Neural crest cell (in vitro differentiated cells): Measurements from ENCODE around the gene FABP6. TPM values are rescaled to one million over a fixed set of nuclear protein-coding genes. Genes with fewer than 3 reads are reported as not detected.

ENCODE experiments used
- DNase-seq: peaks from one replicate; pipeline ENCODE4 v3.0.0; 2021; ENCODE audit warnings: low read depth, mixed read lengths, low spot score
- H3K27ac Mint-ChIP-seq: one replicate; pipeline ENCODE4 v1.8.0; 2021; ENCODE audit warnings: mild to moderate bottlenecking, mixed read lengths; ENCODE audit not compliant: unreplicated experiment
- H3K27me3 Mint-ChIP-seq: 2 replicates; pipeline ENCODE4 v1.8.0; 2021; ENCODE audit warnings: low read depth, mild to moderate bottlenecking, mixed read lengths
- H3K36me3 Mint-ChIP-seq: 2 replicates; pipeline ENCODE4 v1.8.0; 2021; ENCODE audit warnings: low read depth, mild to moderate bottlenecking, mixed read lengths
- H3K4me1 Mint-ChIP-seq: 2 replicates; pipeline ENCODE4 v1.8.0; 2021; ENCODE audit warnings: mixed read lengths
- H3K4me3 Mint-ChIP-seq: one replicate; pipeline ENCODE4 v1.8.0; 2021; ENCODE audit warnings: mild to moderate bottlenecking, mixed read lengths
- H3K9me3 Mint-ChIP-seq: 2 replicates; pipeline ENCODE4 v1.8.0; 2021; ENCODE audit warnings: mixed read lengths
- CTCF ChIP-seq: fragments of 200-600 bp; sonication (generic); conservative IDR thresholded peaks from 2 replicates; pipeline ENCODE4 v1.5.0; 2021; ENCODE audit warnings: antibody characterized with exemption, mild to moderate bottlenecking
- total RNA-seq: library from RNA; stranded (reverse); gene quantifications from 2 replicates; pipeline ENCODE4 v1.2.1, GENCODE V29; 2021

The FABP6 gene
- total RNA-seq, 1 donor from 2014 or later: 1.5 TPM

- H3K4me1 Mint-ChIP-seq: peaks cover 14% of the 10 kb centered on the region
- H3K9me3 Mint-ChIP-seq: no peaks in the 10 kb centered on the region
- H3K27ac Mint-ChIP-seq: no peak overlapping the region
- no peak for TF ChIP-seq CTCF
- no peaks in the 10 kb centered on the region for H3K36me3 Mint-ChIP-seq
- DNase-seq: no peak
- peaks cover under 1% of the 10 kb centered on the region for H3K27me3 Mint-ChIP-seq
- H3K4me3 Mint-ChIP-seq: no peak overlapping the region
These were observed 19.4 kb upstream of the FABP6 start for GRCh38 chr5:160209917-160210316.

- H3K4me1 Mint-ChIP-seq: peaks cover 14% of the 10 kb centered on the region
- no peaks in the 10 kb centered on the region for H3K9me3 Mint-ChIP-seq
- H3K27me3 Mint-ChIP-seq: peaks cover 3% of the 10 kb centered on the region
- no peak for TF ChIP-seq CTCF
- H3K27ac Mint-ChIP-seq: no peak overlapping the region
- DNase-seq: no peak
- H3K4me3 Mint-ChIP-seq: no peak overlapping the region
- H3K36me3 Mint-ChIP-seq: no peaks in the 10 kb centered on the region
These were observed 18.7 kb upstream of the FABP6 start for GRCh38 chr5:160210606-160211005.

GRCh38 chr5:160211352-160211751 is 18.0 kb upstream of the FABP6 start:
- no peak overlapping the region for H3K4me3 Mint-ChIP-seq
- H3K27ac Mint-ChIP-seq: no peak overlapping the region
- DNase-seq: no peak
- peaks cover 3% of the 10 kb centered on the region for H3K27me3 Mint-ChIP-seq
- H3K9me3 Mint-ChIP-seq: no peaks in the 10 kb centered on the region
- TF ChIP-seq CTCF: no peak
- H3K4me1 Mint-ChIP-seq: peaks cover 14% of the 10 kb centered on the region
- H3K36me3 Mint-ChIP-seq: no peaks in the 10 kb centered on the region

GRCh38 chr5:160213537-160213936 is 15.8 kb upstream of the FABP6 start:
- TF ChIP-seq CTCF: no peak
- Mint-ChIP-seq H3K9me3 (no peaks in the 10 kb centered on the region), H3K4me1 (peaks cover 14% of the 10 kb centered on the region), H3K36me3 (no peaks in the 10 kb centered on the region), H3K4me3 (no peak overlapping the region), H3K27me3 (peaks cover 3% of the 10 kb centered on the region), H3K27ac (no peak overlapping the region)
- DNase-seq: no peak

- no peaks in the 10 kb centered on the region for H3K36me3 Mint-ChIP-seq
These were observed 9.9 kb upstream of the FABP6 start for GRCh38 chr5:160219356-160219755.

More at GRCh38 chr5:160219356-160219755, 9.9 kb upstream of the FABP6 start:
- Mint-ChIP-seq H3K4me3 (no peak overlapping the region), H3K4me1 (no peaks in the 10 kb centered on the region), H3K27ac (no peak overlapping the region), H3K9me3 (no peaks in the 10 kb centered on the region), H3K27me3 (peaks cover 3% of the 10 kb centered on the region)
- TF ChIP-seq CTCF: no peak
- no peak for DNase-seq
